A673 (cell line): ENCODE data around the gene GADL1. TPM values are rescaled to one million over a fixed set of nuclear protein-coding genes. Genes with fewer than 3 reads are reported as not detected.

ENCODE experiments used
- BruUV-seq: library from RNA; stranded (reverse); fragments of 400-500 nt; replicated peaks from 2 replicates; lab custom pipeline; 2021; lab: Mats Ljungman, UMichigan
- CTCF ChIA-PET: fragments of 300-600 bp; sonication (Branson Sonifier 250); formaldehyde crosslinking; loops from one replicate; lab custom pipeline; 2022; ENCODE audit warnings: antibody characterized with exemption; lab: Charles Lee
- POLR2A ChIA-PET: fragments of 300-600 bp; sonication (Branson Sonifier 250); formaldehyde crosslinking; loops from one replicate; lab custom pipeline; 2022; ENCODE audit warnings: antibody characterized with exemption; ENCODE audit not compliant: low non-redundant PET; lab: Charles Lee
- DNase-seq: peaks from one replicate; pipeline ENCODE4 v3.0.0-alpha.2; 2015; ENCODE audit warnings: low spot score
- H3K27ac ChIP-seq: fragments of 200-600 bp; sonication (generic); 2 replicates; pipeline ENCODE4 v1.5.1; 2016; ENCODE audit warnings: mixed run types, low read depth, mild to moderate bottlenecking, mixed read lengths, antibody characterized with exemption, low read length; ENCODE audit not compliant: poor library complexity, severe bottlenecking
- H3K27me3 ChIP-seq: fragments of 200-600 bp; sonication (generic); replicated peaks from 2 replicates; pipeline ENCODE4 v1.6.1; 2017; ENCODE audit warnings: mixed run types, low read depth, mild to moderate bottlenecking, mixed read lengths, antibody characterized with exemption, low read length; ENCODE audit not compliant: insufficient read depth, poor library complexity
- H3K36me3 ChIP-seq: fragments of 200-600 bp; sonication (generic); 2 replicates; pipeline ENCODE4 v1.6.1; 2016; ENCODE audit warnings: mixed run types, mild to moderate bottlenecking, mixed read lengths, antibody characterized with exemption, low read length; ENCODE audit not compliant: insufficient read depth, poor library complexity, severe bottlenecking
- H3K4me1 ChIP-seq: fragments of 200-600 bp; sonication (generic); 2 replicates; pipeline ENCODE4 v1.6.1; 2017; ENCODE audit warnings: mixed run types, mild to moderate bottlenecking, mixed read lengths, antibody characterized with exemption, low read length; ENCODE audit not compliant: insufficient read depth, poor library complexity, severe bottlenecking
- H3K4me3 ChIP-seq: fragments of 200-600 bp; sonication (generic); 2 replicates; pipeline ENCODE4 v1.5.1; 2016; ENCODE audit warnings: low read depth, mixed run types, mild to moderate bottlenecking, mixed read lengths, low read length; ENCODE audit not compliant: poor library complexity, severe bottlenecking
- H3K9me3 ChIP-seq: fragments of 200-600 bp; sonication (generic); 2 replicates; pipeline ENCODE4 v1.6.1; 2016; ENCODE audit warnings: mixed run types, low read depth, mild to moderate bottlenecking, mixed read lengths, antibody characterized with exemption, low read length; ENCODE audit not compliant: poor library complexity, severe bottlenecking
- CTCF ChIP-seq: fragments of 300-800, 200-600 bp; sonication (generic); conservative IDR thresholded peaks from 2 replicates; pipeline ENCODE4 v1.5.1; 2017; ENCODE audit warnings: low read depth, mild to moderate bottlenecking, antibody characterized with exemption, low read length, moderate library complexity, mixed read lengths
- EZH2 ChIP-seq: fragments of 200-600 bp; sonication (generic); IDR thresholded peaks from 2 replicates; pipeline ENCODE4 v1.6.1; 2017; ENCODE audit warnings: borderline replicate concordance, low read depth, mild to moderate bottlenecking, mixed read lengths, antibody characterized with exemption, low read length; ENCODE audit not compliant: poor library complexity, severe bottlenecking
- intact Hi-C: fragments of 100-400 bp; cut with micrococcal nuclease; formaldehyde crosslinking; loops from one replicate; pipeline ENCODE4 v1.10.0; 2022; ENCODE audit not compliant: unreplicated experiment
- total RNA-seq: library from RNA; stranded (reverse); gene quantifications from 2 replicates; pipeline ENCODE4 v1.2.3, GENCODE V29; 2021

The GADL1 gene
- total RNA-seq, 1 experiment from 2014 or later: 13.8 TPM

DNA sequence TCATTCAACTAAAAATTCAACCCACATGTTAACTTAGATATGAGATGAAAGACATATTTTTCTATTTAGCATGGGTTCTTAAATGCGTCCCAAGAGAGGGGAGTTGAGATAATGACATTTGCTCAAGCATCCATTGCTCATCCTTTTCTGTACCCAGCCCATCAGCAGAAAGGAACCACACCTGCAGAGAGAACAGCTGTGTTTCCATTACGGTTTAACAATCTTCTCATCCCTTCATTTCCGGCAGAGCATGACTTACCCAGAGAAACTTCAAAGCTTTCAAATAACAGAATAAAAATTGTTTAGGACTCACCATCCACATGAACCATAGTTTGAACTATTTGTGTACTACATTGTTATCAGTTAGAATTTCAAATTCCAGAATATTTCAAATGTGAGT is 174.9 kb downstream of the GADL1 start:
- DNase-seq: no peak
- TF ChIP-seq EZH2 (no peak), CTCF (no peak)
- H3K4me1 ChIP-seq: peaks cover 7% of the 10 kb centered on the region
- POLR2A ChIA-PET: no interaction called here
- no peak overlapping the region for H3K4me3 ChIP-seq
- no peak overlapping the region for H3K27ac ChIP-seq
- no TSS peak for BruUV-seq
- peaks cover 4% of the 10 kb centered on the region for H3K9me3 ChIP-seq
- CTCF ChIA-PET: no interaction called here
- intact Hi-C loops: no loop called here
- H3K36me3 ChIP-seq: no peaks in the 10 kb centered on the region
- H3K27me3 ChIP-seq: no peaks in the 10 kb centered on the region

GRCh38 chr3:30713885-30714503 is 180.5 kb downstream of the GADL1 start:
- ChIA-PET POLR2A (no interaction called here), CTCF (no interaction called here)
- no peaks in the 10 kb centered on the region for H3K4me1 ChIP-seq
- no peak for TF ChIP-seq EZH2
- no peak for TF ChIP-seq CTCF
- H3K27ac ChIP-seq: no peak overlapping the region
- no peaks in the 10 kb centered on the region for H3K9me3 ChIP-seq
- DNase-seq: no peak
- no peak overlapping the region for H3K4me3 ChIP-seq
- H3K36me3 ChIP-seq: no peaks in the 10 kb centered on the region
- no peaks in the 10 kb centered on the region for H3K27me3 ChIP-seq
- BruUV-seq: no TSS peak
- intact Hi-C loops: no loop called here

DNA sequence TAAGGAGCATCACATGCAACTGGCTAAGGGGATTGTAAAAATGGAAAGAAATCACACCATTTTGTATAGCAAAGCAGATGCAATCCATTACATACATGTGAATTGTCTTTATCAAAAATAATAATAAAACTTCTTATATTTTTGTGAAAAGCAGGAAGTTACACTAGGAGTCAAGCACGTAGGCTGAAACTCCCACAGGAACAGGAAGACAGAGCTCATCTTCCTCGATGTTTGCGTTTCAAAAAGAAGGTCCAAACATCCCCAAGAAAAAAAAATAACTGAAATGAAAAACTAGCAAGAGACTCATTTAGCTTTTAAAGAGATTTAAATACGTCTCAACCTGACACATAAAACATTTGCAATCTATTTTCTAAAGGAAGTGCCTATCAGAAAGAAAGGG is 181.5 kb downstream of the GADL1 start:
- ChIA-PET CTCF (no interaction called here), POLR2A (no interaction called here)
- no peaks in the 10 kb centered on the region for H3K4me1 ChIP-seq
- no peaks in the 10 kb centered on the region for H3K9me3 ChIP-seq
- no TSS peak for BruUV-seq
- no peaks in the 10 kb centered on the region for H3K27me3 ChIP-seq
- no peak overlapping the region for H3K27ac ChIP-seq
- intact Hi-C loops: no loop called here
- DNase-seq: no peak
- H3K36me3 ChIP-seq: no peaks in the 10 kb centered on the region
- no peak for TF ChIP-seq CTCF
- TF ChIP-seq EZH2: no peak
- no peak overlapping the region for H3K4me3 ChIP-seq
